ENCODE results near the gene PRKAA1.
"Not testable (repeated sequence)": the region's sequence is repeated elsewhere in the genome, so short reads cannot be mapped to it uniquely, and the experiment has no call there.

PRKAA1 gene

DNA sequence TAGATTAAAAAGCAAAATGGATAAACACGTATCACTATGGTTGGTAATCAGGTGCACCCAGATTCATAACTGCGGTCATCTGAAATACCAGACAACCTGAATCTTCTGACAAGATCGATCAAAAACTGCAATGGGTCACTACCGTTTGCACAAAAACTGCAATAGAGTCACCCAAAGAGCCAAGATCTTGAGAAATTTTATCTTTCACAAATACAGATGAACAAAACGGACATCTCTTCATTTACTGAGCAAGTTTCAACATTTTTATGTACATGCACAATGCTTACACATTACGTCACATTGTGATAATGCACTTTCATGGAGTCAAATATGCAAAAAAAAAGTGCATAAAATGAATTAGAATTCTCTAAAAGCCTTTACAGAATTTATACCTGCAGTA, 18.6 kb downstream of the PRKAA1 start:
- DNase-seq = no peak

GRCh38 chr5:40778133-40778532, 20.0 kb downstream of the PRKAA1 start:
- no peak for DNase-seq

GRCh38 chr5:40776658-40776977, 21.6 kb downstream of the PRKAA1 start:
- no peak for DNase-seq

GRCh38 chr5:40775846-40776657, 22.1 kb downstream of the PRKAA1 start:
- no peak for DNase-seq

DNA sequence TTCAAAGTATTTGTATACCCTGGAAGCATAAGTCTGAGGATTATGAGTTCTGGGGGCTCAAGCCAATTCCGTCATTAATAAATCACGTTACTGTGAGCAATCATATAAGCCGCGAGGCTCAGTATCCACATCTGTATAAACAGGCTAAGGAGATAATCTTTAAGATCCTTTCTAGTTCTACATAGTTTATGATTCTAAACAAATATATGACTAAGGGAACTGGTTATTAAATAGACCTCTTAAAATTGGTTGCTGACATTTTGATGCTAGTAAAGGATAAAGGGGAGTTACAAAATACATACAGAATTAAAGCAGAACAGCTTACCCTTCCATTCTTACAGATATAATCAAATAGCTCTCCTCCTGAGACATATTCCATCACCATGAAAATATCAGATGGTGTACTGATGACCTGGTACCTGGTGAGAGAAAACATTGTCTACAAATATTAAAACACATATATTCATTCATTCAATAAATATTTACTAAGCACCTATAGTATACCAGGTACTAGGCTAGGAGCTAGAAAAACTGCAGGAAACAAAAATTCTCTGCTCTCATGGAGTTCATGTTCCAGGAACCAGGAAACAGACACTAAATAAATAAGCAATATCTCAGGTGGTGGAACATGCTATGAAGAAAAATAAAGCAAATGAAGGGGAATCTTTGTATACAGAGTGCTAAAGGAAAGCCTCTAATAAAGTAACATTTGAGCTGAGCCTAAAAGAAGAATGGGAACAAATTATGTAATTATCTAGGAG, 22.9 kb downstream of the PRKAA1 start:
- DNase-seq = no peak

DNA sequence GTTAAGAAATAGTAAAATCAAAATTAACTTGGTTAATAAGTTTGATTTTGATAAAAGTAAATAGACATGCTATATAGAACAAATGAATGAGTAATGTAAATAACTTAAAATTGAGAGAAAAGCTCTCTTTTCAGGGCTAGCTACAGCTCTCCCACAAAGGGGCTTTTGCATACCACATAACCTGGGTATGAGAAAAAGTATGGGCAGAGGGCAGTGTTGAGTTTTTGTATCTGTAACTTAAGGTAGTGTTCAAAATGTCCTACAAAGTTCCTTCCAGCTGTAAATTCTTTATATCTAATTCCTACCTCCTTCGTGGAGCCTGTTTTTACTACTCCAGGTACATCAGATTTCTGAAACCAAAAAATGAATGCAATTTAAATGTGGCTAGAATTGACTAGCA, 23.6 kb downstream of the PRKAA1 start:
- no peak for DNase-seq

- no peak for DNase-seq
Measured at GRCh38 chr5:40770764-40771163, 27.4 kb downstream of the PRKAA1 start.

- DNase-seq = no peak
Measured at GRCh38 chr5:40762705-40763104, 35.5 kb downstream of the PRKAA1 start.

DNA sequence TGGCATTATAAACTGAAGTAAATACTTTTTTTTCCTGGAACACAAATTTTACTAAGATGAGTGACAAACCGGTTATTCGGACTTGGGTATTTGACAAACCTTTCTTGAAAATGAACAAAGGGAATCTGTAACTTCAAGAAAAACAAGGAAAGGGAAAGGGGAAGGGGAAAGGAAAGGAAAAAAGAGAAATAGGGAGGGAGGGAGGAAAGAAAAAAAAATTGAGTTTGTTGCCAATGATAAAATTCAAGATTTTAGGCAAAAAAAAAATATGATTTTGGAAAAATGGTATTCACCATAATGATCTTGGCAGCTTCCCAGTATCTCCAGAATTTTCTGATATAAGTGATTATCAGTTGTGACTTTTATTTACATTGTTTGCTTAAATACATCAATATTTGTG, 40.8 kb downstream of the PRKAA1 start:
- DNase-seq = no peak

DNA sequence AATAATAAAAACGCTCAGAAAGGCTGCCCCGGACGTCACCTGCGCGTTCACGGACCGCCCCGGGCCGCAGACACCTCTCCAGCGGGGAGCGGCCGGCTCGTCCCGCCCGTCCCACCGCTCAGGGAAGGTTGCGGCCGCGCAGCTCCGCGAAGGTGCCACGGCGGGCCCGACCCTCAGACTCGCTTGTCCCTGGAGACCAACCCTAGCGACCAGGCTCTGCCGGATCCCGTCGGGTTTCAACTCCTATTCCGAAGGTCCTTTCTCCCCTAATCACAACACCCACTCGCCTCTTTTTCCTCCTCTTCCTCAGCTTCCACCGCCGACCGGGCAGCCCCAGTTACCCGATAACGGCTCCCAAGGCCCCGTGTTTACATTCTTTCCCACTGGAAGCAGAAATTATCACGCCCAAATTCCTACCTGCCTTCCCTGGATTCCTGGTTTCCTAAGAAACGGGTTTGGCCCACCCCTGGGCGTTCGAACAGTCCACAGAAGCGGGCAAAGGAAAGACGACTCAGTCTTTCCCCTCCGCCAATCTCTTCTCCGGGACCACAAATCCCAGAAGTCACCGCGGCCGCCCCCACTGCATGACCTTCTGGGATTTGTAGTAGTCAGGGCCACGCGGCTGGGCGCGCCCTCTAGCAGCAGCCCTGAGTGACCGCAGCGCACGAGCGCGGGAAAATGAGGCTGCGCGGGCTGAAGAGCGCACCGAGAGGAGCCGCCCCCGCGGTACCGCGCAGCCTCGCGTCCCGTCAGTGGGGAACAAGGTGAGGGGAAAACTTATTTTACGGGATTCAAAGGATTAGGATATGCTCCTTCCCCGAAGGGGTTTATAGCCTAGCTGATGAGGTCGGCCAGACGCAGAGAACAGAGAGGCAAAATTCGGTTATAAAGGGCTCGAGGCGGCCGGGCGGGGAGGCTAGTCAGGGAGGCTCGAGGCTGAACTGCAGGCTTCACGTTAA, 42.5 kb downstream of the PRKAA1 start, which contains the start of gene TTC33:
TTC33 (minus strand) TSS at position 555 of the 959 bp plus-strand sequence. CDS start 8,943 bp downstream, outside the sequence.
- DNase-seq = peak; percentile 97

DNA sequence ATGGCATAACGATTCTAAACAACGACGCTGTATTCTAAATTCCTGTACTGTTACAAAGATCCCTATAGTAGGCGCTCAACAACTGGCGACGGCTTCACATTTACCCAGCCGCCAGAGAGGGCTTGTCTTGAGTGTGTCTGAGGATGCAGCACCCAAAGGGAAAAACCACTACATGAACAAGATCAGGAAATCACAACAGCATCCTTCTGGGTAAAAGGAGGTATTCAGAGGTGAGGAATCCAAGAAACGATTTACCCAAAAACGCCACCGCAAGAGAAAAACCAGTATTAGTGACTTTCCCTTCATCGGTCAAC, 43.1 kb downstream of the PRKAA1 start:
- DNase-seq = peak; percentile 67

DNA sequence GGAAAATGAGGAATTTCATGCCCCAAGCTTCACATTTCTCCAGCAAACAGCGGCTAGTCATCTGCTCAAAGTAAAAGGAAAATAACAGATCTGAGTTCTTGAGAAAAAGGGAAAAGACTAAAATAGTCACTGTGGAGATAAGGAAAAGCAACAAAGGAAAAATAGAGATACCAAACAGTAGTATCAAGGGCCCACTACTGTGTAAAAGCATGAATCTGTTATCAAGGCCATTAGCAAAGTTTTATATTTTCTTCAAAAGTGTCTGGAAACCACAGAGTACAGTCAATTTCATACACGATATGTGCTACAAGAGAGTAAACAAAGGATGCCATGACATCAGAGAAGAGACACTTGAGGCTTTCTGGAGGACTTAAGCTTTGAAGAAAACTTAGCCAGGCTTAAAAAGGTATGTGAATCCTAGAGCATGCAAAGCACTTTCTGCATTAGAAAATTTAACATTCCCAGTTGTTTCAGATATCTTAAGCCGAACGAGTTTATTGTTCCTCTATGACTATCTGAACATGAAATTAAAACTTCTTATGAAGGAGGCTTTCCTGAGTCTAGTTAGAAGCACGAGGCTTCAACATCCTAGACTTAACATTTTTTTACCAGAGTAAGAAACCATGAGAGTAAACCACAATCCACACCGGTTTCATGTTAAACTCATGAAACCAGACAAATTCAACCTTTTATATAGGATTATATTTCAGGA, 43.6 kb downstream of the PRKAA1 start:
- no peak for DNase-seq

- DNase-seq = no peak
Measured at GRCh38 chr5:40746703-40747102, 51.5 kb downstream of the PRKAA1 start.

GRCh38 chr5:40743771-40744170, 54.4 kb downstream of the PRKAA1 start:
- no peak for DNase-seq

GRCh38 chr5:40738502-40738901, 59.7 kb downstream of the PRKAA1 start:
- DNase-seq = no peak

- DNase-seq = peak; percentile 55
Measured at GRCh38 chr5:40736103-40736875, 61.9 kb downstream of the PRKAA1 start.

DNA sequence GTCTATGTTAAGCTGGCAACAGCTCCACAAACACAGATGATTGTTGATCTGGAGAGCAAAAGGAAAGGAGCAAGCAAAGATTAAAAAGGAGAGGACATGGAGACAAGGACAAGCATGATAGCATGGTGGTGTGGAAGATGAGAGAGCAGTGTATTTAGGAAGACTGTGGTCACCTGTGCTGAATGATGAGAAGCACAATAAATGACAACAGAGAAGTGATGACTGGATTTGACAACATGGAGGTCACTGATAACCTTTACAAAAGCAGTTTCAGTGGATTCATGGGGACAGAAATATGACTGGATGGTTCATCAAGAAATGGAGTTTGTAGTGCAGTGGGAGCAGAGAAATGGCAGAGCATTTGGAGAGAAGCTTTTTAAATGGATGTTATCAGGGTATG, 62.6 kb downstream of the PRKAA1 start:
- no peak for DNase-seq

DNA sequence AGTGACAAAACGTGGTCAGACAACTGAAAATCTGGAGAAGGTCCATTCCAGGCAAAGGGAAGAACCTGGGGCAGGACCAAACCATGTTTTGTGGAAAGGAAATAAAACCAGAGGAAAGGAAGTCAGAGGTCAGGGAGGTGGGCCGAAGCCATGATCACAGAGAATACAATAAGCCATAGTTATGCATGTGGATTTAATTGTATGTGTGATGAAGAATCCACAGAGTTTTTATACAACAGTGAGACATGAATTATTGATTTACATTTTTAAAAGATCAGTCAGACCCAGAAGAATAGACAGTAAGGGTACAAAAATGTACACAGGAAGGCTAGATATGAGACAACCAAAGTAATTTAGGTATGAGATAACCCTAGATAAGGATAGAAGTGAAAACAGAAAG, 63.2 kb downstream of the PRKAA1 start:
- no peak for DNase-seq

DNA sequence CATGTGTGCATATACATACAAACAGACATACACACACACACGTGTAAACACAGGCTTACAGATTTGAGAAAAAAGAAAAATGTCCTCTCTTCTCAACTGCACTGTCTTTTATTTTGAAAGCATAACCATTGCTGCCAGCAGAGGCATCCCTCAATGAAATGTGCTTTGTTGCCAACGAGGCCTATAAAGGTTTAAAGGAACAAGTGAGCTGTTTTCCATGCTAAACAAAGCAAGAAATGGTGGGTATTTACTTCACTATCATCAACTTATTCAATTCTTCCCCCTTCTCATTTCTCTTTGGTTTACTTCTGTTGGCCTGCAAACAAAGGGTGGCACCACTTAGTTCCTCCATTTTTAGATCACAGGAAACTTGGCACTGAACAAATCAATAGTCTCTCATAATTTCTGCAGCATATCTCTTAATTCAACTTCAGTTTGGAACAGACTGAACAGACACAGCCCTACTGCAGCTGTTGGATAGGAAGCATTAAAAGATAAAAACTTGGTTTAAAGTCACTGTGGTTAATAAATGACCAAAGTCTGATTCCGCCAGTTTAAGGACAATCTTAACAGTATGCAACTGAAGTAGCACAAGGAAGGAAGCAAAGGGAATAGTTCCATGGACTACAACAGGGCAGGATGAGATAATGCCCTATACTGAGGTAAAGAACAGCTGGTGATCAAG, 64.2 kb downstream of the PRKAA1 start:
- no peak for DNase-seq

GRCh38 chr5:40733434-40733833, 64.7 kb downstream of the PRKAA1 start:
- no peak for DNase-seq

GRCh38 chr5:40722497-40722911, 75.7 kb downstream of the PRKAA1 start:
- not testable (repeated sequence) for DNase-seq

Data from NCI-H446 treated with DMSO at 0.1 percent for 48 hours (cell line).